GM18867 (cell line): ENCODE data around the gene TXK.

Experiments
- ATAC-seq: cut with Tn5 transposase; IDR thresholded peaks from one replicate; pipeline ENCODE4 v1.9.1; 2021; ENCODE audit warnings: mild to moderate bottlenecking, moderate library complexity; ENCODE audit not compliant: unreplicated experiment

The TXK gene

DNA sequence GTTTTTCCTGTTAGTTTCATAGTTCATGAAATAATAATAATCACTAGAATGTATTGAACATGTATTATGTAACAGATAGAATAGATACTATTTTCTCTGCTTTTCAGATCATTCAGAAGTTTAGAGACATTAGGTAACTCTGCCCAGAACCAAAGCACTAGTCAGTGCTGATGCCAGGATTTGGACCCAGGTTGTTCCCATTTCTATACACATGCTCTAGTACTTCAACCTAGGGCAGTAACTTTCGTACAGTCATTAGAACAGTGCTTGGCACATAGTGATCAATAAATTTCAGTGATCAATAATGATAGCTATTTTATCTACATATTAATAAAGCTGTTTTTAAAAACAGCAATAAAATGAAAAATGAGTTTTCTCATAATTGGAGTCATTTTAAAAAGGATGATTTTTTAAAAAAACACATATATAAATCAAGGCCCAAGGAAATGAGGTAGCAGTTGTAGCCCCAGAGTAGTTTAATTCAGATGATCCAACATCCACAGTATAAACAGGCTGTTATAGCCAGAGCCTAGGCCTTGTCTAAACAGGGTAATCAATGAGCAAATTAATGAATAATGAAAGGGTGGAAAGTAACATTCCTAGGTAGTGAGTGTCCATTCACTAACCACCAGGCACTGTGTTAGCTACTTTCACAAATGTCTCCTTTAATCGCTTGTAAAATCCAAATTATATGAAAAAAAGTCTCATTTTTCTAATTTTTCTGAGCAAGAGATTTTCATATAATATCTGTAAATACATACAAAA, 25.6 kb downstream of the TXK start:
- no peak for ATAC-seq

DNA sequence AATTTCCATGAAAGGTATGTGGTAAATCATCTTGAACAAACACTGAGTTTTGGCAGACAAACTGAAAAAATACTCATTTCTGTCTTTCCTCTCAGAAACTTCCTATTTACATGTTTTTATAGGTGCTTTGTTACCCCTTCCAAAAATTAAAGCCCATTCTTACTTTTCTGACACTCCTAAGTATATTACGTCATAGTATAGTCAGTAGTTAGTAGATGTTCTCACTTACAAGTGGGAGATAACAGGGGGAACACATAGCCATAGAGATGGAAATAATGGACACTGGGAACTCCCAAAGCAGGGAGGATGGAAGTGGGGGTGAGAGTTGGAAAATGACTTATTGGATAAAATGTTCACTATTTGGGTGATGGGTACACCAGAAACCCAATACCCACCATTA, 28.8 kb downstream of the TXK start:
- no peak for ATAC-seq

DNA sequence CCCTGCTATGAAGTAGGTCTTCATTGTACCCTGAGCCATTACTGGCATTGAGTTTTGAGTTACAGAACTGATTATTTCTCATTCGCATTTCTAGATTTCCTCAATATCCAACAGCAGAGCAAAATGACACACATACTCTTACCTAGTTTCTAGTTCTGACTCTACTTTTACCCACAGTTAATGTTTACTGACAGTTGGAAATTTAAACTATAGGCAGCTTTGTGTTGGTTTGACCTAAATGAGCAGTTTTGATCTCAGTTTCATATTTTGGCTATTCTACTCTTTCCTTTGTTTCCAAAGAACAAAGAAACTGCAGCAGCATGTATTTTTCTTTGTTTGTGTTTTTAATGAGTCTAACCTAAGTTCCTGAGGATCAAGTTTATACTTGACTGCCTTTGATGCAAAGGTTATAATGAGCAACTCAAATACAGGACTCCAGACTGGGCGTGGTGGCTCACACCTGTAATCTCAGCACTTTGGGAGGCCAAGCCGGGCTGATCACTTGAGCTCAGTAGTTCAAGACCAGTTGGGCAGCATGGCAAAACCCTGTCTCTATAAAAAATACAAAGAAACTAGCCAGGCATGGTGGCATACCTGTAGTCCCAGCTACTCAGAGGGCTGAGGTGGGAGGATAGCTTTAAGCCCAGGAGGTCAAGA, 30.4 kb downstream of the TXK start:
- peak; percentile 73 for ATAC-seq

DNA sequence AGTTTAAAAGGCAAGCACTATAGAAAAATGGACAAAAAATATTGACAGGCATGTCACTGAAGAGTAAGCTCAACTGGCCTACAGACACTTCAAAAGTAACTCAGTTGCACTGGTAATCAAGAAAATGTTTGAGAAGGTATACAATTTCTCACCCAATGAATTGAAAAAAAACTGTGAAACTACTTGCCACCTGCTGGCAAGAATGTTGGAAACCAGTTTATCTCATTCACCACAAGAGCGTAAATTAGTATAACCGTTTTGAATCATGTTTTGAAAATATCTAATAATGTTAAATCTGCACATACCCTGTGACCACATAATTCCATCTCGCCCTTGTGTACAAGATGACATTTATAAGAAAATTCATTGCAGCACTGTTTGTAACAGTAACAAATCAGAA, 31.7 kb downstream of the TXK start:
- no peak for ATAC-seq

DNA sequence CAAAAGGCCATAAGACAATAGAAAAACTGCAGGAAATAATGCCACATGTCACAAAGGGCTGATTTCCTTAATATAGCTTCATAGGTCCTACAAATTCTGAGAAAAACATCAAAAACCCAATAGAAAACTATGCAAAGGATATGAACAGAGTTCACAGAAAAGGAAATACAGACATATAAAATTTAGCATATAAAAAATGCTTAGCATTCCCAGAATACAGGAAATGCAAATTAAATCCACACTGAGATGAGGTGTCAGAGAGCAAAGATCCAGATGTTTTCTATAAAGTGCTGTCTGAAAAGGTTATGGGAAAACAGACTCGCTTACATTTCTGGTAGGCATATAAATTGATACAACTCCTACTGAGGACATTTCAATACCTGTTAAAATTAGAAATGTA, 33.8 kb downstream of the TXK start:
- no peak for ATAC-seq

DNA sequence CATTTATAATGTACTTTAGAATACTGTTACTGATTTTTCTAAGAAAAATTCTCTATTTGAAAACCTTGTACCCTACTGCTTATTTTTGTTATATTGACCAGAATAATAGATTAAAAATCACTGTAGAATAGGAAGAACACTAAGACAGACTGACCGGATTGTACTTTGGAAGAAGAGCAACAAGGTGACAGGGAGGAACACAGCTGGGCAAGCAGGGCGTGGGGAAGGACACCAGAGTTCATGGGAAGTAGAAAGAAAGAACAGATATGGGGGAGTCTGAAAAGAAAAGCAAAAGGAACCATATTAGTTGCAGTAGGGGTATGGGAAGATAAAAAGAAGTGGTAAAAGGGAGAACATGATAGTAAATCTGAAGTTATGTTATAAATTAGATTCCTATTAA, 38.6 kb downstream of the TXK start:
- no peak for ATAC-seq

DNA sequence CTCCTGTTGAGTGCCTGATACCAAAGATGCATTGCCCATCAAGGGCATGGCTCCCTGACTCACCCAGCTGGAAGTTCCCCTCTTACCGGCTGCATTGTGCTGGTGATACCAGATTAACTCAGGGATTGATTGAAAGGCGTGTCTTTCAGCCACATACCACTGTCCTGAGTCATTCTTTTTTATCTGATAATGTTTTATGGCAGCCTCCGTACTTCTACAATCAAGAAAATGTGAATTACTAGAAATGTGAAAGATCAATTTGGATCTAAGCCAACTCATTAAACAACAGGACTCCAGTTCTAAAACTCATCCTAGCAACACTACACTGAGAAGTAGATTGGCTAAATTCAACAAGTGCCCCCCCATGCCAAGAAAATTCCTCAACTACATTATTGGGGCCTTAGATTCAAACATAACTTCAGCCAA, 40.0 kb downstream of the TXK start:
- no peak for ATAC-seq

DNA sequence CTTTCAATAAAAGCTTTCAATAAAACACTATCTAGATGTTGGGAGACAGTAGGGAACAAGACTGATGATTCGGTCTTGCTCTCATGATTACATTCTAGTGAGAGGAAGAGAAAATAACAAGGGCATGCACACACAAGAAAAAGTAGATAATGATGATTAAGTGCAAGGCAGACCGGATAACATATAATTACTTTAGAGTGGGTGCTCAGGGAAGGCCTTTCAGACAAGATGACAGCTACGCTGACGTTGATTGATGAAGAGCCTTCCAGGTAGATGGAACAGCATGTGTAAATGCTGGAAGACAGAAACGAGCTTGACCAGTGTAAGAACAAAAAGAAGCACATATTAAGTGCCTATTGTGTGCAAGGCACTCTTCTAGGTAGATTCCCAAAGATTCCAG, 43.4 kb downstream of the TXK start:
- ATAC-seq: no peak

DNA sequence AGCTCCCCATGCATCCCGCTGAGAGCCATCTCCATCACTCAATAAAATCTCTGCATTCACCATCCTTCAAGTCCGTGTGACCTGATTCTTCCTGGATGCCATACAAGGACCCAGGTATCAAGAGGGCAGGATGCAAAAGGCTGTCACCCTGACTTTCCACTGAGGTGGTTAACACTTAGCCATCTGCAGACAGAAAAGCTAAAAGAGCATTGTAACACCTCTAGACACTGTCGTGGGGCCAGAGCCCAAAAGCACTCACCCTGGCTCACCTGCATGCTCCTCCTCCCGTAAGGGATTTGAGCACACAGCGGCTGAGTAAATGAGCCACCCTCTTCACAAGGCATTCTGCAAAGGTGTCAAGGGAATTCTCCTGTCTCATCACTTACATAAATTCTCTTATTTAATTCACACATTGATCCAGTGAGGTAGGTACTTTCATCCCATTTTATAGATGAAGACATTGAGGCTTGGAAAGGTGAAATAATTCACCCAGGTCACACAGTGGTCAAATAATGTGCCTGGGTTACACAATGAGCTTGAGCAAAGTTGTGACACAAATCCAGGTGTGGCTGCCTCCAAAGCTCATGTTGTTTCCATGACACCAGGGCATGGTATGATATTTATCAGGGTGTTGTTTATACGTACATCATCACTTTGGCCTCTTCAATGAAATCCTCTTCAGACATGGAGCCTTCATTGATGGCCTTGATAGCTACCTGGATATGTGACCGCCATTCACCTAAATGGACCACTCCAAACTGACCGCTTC, 48.0 kb downstream of the TXK start:
- ATAC-seq: no peak

DNA sequence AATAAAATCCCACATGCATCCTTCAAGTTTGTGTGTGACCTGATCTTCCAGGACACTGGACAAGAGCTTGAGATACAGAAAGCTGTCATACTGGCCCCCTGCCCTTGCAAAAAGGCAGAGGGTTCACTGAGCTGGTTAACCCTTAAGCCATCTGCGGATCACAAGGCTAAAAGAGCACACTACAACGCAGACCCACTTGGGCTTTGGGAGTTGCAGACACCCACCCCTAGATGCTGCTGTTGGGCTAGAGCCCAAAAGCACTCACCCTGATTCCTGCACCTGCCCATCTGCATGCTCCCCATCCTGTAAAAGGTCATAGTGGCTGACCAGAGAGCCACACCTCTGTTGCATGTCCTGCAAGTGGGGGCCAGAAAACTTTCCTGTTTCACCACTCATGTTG, 51.1 kb downstream of the TXK start:
- ATAC-seq: no peak

DNA sequence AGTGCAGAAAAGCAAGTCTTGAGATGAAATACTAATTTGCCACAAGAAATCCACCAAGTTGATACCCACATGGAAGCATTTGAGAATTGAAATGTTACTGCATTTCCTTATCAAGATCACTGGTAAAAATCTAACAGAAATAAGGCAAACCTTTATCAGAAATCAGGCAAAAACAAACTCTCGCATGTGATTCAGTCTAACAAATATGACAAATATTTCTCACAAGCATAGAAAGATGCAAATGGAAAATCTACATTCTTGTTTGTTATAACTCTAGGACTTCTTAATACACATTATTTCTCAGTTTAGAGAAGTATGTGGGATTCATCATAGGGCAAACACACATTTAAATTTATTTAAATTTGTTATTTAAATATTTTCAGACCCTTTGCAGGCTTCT, 52.9 kb downstream of the TXK start:
- ATAC-seq: no peak

DNA sequence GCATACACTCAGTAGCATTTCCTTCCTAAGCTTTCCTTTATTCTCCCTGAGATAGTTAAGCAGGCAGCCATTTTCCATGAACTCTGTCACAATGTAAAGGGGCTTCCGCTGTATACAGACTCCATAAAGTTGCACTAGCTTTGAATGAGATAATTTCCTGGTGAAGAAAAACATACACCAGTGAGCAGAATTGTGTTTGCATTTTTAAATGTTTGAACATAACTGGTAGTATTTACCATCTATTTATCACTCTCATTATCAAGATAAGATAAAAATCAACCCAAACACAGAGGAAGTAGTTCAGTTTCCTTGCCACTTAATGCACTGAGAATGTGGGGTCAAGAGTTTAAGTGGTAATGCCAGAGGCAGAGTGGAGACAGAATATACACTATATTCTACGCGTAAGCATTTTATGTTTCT, 54.1 kb downstream of the TXK start:
- no peak for ATAC-seq

DNA sequence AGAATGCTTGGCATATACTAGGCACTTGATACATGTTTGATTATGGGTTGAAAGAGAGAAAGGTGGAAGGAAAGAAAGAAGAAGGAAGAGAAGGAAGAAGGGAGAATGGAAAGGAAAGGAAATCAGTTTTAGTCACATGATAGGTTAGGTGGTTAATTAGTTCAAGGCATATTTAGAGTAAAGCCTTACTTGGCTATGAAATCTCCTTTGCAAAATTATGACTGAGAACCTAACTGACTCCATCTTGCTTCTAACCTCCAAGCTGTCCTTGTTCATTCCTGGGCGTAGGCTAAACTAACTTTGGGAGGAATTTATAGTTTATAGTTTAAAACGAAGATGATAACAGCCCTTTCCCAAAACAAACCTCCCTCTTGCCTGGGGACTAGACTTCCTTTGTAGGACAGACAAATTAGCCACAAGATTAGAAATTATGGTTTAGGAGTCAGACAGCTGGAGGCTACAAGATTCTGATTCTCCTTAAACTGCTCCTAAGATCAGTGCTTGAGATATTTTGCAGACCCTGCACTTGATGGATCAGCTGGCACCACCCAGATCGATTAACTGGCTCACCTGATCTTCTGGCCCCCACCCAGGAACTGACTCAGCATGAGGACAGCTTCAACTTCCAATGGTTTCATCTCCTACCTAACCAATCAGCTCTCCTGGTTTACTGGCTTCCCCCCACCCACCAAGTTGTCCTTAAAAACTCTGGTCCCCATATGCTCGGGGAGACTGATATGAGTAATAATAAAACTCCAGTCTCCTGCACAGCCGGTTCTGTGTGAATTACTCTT, 55.0 kb downstream of the TXK start:
- no peak for ATAC-seq

DNA sequence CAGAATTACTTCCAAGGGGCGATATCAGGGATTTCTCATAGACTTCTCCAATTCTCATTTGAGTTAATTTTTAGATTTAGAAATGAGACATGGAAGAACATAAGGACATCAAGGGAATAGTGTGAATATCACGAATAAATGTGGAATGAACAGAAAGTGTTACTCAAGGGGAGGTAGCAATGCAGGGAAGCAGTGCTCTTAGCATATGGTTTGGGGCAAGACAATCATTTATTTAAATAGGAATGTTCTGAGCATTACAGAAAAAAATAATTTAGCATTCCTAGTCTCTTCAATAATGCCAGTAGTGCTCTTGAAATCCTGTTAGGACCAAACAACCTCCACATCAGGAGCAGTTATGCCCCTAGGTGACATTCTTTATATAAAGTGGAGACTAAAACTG, 55.6 kb downstream of the TXK start:
- ATAC-seq: no peak

DNA sequence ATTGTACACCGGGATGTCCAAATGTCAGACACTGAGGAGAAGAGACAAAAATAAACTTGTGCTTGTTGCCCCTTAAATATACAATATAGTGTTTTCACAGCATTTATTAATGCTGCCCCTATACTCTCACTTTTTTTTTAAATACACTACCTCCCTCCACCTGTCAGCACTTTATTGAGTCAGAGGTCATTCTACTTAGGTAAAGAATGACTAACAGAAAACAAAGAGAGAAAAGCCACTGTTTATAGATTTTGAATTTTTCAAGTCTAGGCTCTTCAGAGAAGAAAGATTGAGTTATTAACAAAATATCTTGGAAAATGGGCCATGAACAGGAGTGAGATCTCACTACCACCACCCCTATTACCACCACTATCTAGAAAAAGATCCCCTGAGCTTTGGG, 59.4 kb downstream of the TXK start:
- ATAC-seq: no peak

DNA sequence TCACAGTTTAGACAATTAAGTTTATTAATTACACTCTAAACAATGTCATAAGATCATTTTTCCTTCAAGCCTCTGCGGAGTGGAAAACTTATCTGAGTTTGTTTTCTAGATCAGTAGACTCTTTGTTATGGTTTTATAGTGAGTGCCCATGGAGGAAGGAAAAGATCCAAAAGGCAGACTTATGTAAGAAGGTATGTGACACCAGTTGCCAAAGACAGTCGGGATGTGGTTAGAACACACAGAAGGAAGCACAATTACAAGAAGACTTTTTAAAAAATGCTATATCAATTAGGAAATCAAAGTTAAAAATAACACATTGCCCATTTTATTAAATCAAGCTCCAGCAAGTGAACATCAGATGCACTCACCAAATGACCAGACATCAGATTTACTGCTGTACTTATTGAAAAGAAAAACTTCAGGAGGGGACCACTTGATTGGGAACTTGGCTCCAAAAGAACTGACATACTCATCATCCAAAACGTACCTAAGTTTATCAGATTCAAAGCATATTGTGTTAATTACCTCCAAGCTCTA, 60.4 kb downstream of the TXK start:
- ATAC-seq: no peak

DNA sequence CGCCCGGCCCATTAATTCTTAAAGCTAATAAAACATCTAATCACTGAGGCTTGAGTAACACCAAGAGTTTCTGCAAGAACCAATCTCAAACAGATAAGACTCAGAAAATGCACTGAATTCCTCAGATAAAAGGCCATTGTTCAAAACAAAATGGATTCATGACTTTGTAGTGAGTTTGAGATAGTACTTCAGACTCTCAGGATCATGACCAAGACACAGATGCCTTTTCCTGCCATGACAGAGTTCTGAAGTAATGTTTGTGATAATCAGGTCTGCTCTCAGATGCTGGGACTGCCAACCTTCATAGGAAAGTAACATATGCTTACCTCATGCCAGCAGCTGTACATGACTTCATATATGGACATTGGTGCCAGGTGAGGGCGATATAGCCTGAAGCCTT, 62.9 kb downstream of the TXK start:
- ATAC-seq: no peak

DNA sequence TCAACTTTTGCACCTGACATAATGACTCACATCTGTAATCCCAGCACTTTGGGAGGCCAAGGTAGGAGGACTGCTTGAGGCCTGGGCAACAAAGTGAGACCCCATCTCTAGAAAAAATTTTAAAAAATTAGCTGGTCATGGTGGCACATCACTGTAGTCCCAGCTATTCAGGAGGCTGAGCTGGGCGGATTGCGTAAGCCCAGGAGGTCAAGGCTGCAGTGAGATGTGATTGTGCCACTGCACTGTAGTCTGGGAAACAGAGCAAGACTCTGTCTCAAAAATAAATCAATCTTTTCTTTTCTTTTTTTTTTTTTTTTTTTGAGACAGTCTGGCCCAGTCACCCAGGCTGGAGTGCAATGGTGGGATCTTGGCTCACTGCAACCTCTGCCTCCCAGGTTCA, 65.0 kb downstream of the TXK start:
- no peak for ATAC-seq

DNA sequence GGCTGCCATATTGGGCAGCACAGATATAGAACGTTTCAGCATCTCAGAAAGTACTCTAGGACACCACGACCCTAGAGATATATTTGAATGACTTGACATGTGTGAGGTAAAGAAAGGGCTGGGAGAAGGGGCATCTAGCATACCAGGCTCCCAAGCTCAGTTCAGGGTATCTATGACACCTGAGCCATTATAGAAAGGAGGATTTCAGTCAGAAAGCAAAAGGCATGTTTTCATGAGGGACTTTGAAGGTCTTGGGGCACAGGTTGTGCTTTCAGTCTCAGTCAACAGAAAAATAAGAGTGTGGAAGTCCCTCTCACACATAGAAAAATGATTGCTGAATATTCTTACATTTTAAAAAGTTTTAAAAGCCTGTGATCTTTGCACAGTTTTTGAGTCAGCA, 65.9 kb downstream of the TXK start:
- no peak for ATAC-seq

DNA sequence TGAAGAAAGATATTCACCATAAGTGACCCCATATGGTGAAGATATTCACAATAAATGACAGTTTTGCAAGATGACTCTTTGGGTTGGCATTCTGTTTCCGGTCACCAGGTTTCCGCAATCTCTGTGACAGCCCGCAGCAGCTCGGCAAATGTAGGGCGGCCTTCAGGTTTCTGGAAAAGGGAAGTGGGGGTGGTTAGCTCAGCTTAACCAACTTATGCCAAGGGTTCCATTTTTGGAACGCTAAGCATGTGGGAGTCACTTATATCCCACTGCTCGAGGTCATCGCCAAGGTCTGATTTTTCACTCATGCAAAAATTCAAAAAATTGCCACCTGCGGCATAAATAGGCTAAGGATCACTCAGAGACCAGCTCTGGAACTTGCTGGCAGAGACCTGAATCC, 66.5 kb downstream of the TXK start:
- ATAC-seq: no peak

DNA sequence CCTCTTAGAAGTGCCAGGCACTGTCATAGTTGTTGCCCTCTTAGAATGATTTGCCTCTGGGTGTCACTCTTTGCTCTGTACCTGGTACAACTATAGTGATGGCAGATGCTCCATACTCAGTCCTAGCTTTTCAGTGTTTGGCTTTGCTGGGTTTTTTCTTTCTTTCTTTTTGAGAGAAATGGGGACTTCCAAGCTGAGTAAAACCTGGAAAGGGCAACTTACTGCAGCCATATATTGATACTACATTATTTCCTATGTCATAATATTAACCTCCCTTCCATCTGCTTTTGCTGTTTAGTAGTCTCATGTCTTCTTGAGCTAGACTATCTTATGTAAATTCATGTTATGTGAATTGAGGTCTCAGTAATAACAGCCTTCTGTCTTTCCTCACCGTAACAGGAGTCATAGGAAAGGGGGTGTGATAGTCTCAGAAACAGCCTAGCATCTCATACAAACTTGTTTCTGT, 68.4 kb downstream of the TXK start:
- ATAC-seq: peak; percentile 55
